HCT116 (cell line): ENCODE results near the gene C7orf25. TPM values are rescaled to one million over a fixed set of nuclear protein-coding genes. Genes with fewer than 3 reads are reported as not detected.

Source experiments
- ATAC-seq: fragments of 200-7000 bp; cut with Tn5 transposase; 2 replicates; pipeline ENCODE4 v1.9.1; 2020; ENCODE audit warnings: mild to moderate bottlenecking, moderate library complexity
- BruUV-seq: library from RNA; stranded (reverse); fragments of 400-500 nt; replicated peaks from 2 replicates; lab custom pipeline; 2021; lab: Mats Ljungman, UMichigan
- CTCF ChIA-PET: fragments of 300-600 bp; sonication (Branson Sonifier 250); formaldehyde crosslinking; loops from one replicate; lab custom pipeline; 2021; ENCODE audit warnings: antibody characterized with exemption; lab: Charles Lee
- POLR2A ChIA-PET: fragments of 300-600, 350-600 bp; sonication (Branson Sonifier 250); formaldehyde crosslinking; loops from one replicate; lab custom pipeline; 2021; ENCODE audit warnings: antibody characterized with exemption; lab: Charles Lee
- RAD21 ChIA-PET, 2 experiments: fragments of 300-600 bp; sonication (Branson Sonifier 250); formaldehyde crosslinking; loops; one replicate each; lab custom pipeline; 2023; ENCODE audit warnings: low total read pairs in 2 of 2; ENCODE audit not compliant: uncharacterized antibody in 2 of 2, unreplicated experiment in 2 of 2, low non-redundant PET in 1 of 2; lab: Charles Lee
- DNase-seq: peaks from one replicate; pipeline ENCODE4 v3.0.0-alpha.2; 2010; ENCODE audit warnings: low read depth, low spot score
- H2AFZ ChIP-seq: fragments of 200-600 bp; shearing (Covaris generic), sonication (generic); 2 replicates; pipeline ENCODE4 v1.6.1; 2017; ENCODE audit warnings: low read depth, mixed run types, mixed read lengths, antibody characterized with exemption, low read length; ENCODE audit not compliant: poor library complexity, severe bottlenecking
- H3K27ac ChIP-seq: 2 replicates; pipeline ENCODE4 v1.5.1; 2012; ENCODE audit warnings: low read depth, low read length
- H3K27me3 ChIP-seq: fragments of 200-600 bp; sonication (generic); 2 replicates; pipeline ENCODE4 v1.6.1; 2016; ENCODE audit warnings: mixed run types, low read length, mixed read lengths; ENCODE audit not compliant: insufficient read depth
- H3K36me3 ChIP-seq, 2 experiments: fragments of 200-500 bp in 1 of 2; fragments of 200-600 bp in 1 of 2; sonication (Bioruptor generic) in 1 of 2; sonication (generic) in 1 of 2; 2 replicates each; pipeline versions ENCODE4 v1.5.1 to v1.6.1; 2014 to 2016; ENCODE audit warnings: low read length in 2 of 2, inconsistent platforms in 1 of 2, mixed read lengths in 1 of 2, mixed run types in 1 of 2; ENCODE audit not compliant: insufficient read depth in 2 of 2, control insufficient read depth in 1 of 2
- H3K4me1 ChIP-seq, 2 experiments: fragments of 200-600 bp in 1 of 2; sonication (generic) in 1 of 2; 2 replicates each; pipeline versions ENCODE4 v1.5.1 to v1.6.1; 2012 to 2017; ENCODE audit warnings: low read length in 2 of 2, inconsistent platforms in 1 of 2, mild to moderate bottlenecking in 1 of 2, mixed read lengths in 1 of 2, mixed run types in 1 of 2, moderate library complexity in 1 of 2; ENCODE audit not compliant: insufficient read depth in 2 of 2, control insufficient read depth in 1 of 2
- H3K4me2 ChIP-seq: fragments of 200-600 bp; sonication (generic); 2 replicates; pipeline ENCODE4 v1.6.1; 2017; ENCODE audit warnings: mixed run types, low read length, mixed read lengths
- H3K4me3 ChIP-seq, 2 experiments: fragments of 200-600 bp in 1 of 2; sonication (generic) in 1 of 2; replicated peaks in 1 of 2; 2 replicates each; pipeline ENCODE4 v1.5.1; 2011 to 2016; ENCODE audit warnings: low read length in 2 of 2, control low read depth in 1 of 2, low read depth in 1 of 2, mild to moderate bottlenecking in 1 of 2, mixed read lengths in 1 of 2, mixed run types in 1 of 2
- H3K79me2 ChIP-seq: fragments of 200-600 bp; sonication (generic); 2 replicates; pipeline ENCODE4 v1.6.1; 2017; ENCODE audit warnings: mild to moderate bottlenecking, mixed run types, low read length, moderate library complexity, mixed read lengths; ENCODE audit not compliant: insufficient read depth
- H3K9ac ChIP-seq: fragments of 200-600 bp; sonication (generic); 2 replicates; pipeline ENCODE4 v1.6.1; 2016; ENCODE audit warnings: low read length, mixed read lengths
- H3K9me2 ChIP-seq: fragments of 200-600 bp; sonication (generic), shearing (Covaris generic); 2 replicates; pipeline ENCODE4 v1.6.1; 2017; ENCODE audit warnings: mixed run types, mild to moderate bottlenecking, moderate library complexity; ENCODE audit not compliant: insufficient read depth
- H3K9me3 ChIP-seq, 2 experiments: fragments of 200-500 bp in 1 of 2; fragments of 200-600 bp in 1 of 2; sonication (Bioruptor generic) in 1 of 2; sonication (generic) in 1 of 2; 2 replicates each; pipeline ENCODE4 v1.6.1; 2014 to 2017; ENCODE audit warnings: low read length in 2 of 2, mixed read lengths in 2 of 2, inconsistent platforms in 1 of 2, low read depth in 1 of 2, mild to moderate bottlenecking in 1 of 2, mixed run types in 1 of 2, moderate library complexity in 1 of 2; ENCODE audit not compliant: control insufficient read depth in 1 of 2, insufficient read depth in 1 of 2
- H4K20me1 ChIP-seq: fragments of 200-600 bp; sonication (generic), shearing (Covaris generic); 2 replicates; pipeline ENCODE4 v1.6.1; 2017; ENCODE audit warnings: mixed run types, mild to moderate bottlenecking, moderate library complexity; ENCODE audit not compliant: insufficient read depth
- CBX3 ChIP-seq: IDR thresholded peaks from 2 replicates; pipeline ENCODE4 v1.6.1; 2012; ENCODE audit warnings: low read depth
- CEBPB ChIP-seq: IDR thresholded peaks from 2 replicates; pipeline ENCODE4 v1.6.1; 2012; ENCODE audit warnings: low read depth
- ELF1 ChIP-seq: IDR thresholded peaks from 2 replicates; pipeline ENCODE4 v1.6.1; 2012; ENCODE audit warnings: low read depth, borderline replicate concordance
- EZH2 ChIP-seq: fragments of 200-600 bp; sonication (generic); IDR thresholded peaks from 2 replicates; pipeline ENCODE4 v1.6.1; 2017; ENCODE audit warnings: antibody characterized with exemption, mixed run types
- EZH2phosphoT487 ChIP-seq: fragments of 200-600 bp; IDR thresholded peaks from 2 replicates; pipeline ENCODE4 v1.6.1; 2018; ENCODE audit warnings: antibody characterized with exemption, borderline replicate concordance
- JUND ChIP-seq: IDR thresholded peaks from 2 replicates; pipeline ENCODE4 v1.6.1; 2012
- POLR2A ChIP-seq: IDR thresholded peaks from 2 replicates; pipeline ENCODE4 v1.7.0; 2011; ENCODE audit warnings: borderline replicate concordance; ENCODE audit not compliant: insufficient read depth, insufficient read length; ENCODE audit errors: extremely low read depth
- POLR2AphosphoS5 ChIP-seq: IDR thresholded peaks from 2 replicates; pipeline ENCODE4 v1.6.1; 2011; ENCODE audit warnings: mild to moderate bottlenecking, low read depth, low read length, moderate library complexity
- RAD21 ChIP-seq: IDR thresholded peaks from 2 replicates; pipeline ENCODE4 v1.6.1; 2012; ENCODE audit warnings: low read depth, mild to moderate bottlenecking
- SIN3A ChIP-seq: IDR thresholded peaks from 2 replicates; pipeline ENCODE4 v1.6.1; 2012; ENCODE audit warnings: low read depth
- SP1 ChIP-seq: IDR thresholded peaks from 2 replicates; pipeline ENCODE4 v1.6.1; 2012; ENCODE audit warnings: low read depth
- TCF7L2 ChIP-seq: IDR thresholded peaks from 2 replicates; pipeline ENCODE4 v1.7.0; 2011; ENCODE audit warnings: borderline replicate concordance, inconsistent platforms; ENCODE audit not compliant: insufficient read depth, insufficient read length; ENCODE audit errors: extremely low read depth
- ZFX ChIP-seq: fragments of 450-650 bp; IDR thresholded peaks from 2 replicates; pipeline ENCODE4 v1.6.1; 2017
- ZNF274 ChIP-seq: fragments of 200-500 bp; sonication (Bioruptor generic); IDR thresholded peaks from 2 replicates; pipeline ENCODE4 v1.6.1; 2014; ENCODE audit warnings: mild to moderate bottlenecking, low read depth, low read length, inconsistent platforms
- intact Hi-C: fragments of 100-400 bp; cut with micrococcal nuclease; formaldehyde crosslinking; loops from 2 replicates; pipeline ENCODE4 v1.10.0; 2022
- total RNA-seq: library from RNA; stranded (reverse); gene quantifications from one replicate; pipeline ENCODE4 v1.2.1, GENCODE V29; 2021; ENCODE audit not compliant: unreplicated experiment
- TF ChIP-seq, protein P1 (sequence below): IDR thresholded peaks from 2 replicates; pipeline ENCODE4 v1.6.1; 2012
- TF ChIP-seq, protein P2 (sequence below): IDR thresholded peaks from 2 replicates; pipeline ENCODE4 v1.6.1; 2011; ENCODE audit warnings: mild to moderate bottlenecking, low read length, moderate library complexity; ENCODE audit not compliant: insufficient replicate concordance; ENCODE audit errors: extremely low read depth
- TF ChIP-seq, protein P3 (sequence below): IDR thresholded peaks from 2 replicates; pipeline ENCODE4 v1.6.1; 2012

Gene C7orf25
- total RNA-seq, 1 experiment from 2014 or later, result 5.3 TPM

DNA sequence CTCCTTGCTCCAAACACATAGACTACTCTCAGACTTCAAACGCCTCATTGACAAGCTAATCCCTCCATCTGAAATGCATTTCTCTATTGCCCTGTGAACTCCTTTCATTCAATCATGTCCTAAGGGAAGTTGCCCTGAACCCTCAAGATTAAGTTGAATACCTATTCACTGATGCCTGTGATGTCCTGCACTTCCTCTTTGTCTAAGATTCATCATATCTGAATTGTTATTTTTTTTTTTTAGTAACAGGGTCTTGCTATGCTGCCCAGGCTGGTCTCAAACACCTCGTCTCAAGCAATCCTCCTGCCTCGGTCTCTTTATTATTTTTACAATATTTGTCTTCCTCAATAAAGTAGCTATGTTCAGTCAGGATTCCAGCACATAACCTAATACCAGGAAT is 16.9 kb upstream of the C7orf25 start:
- Histone ChIP-seq H3K9me2 (no peaks in the 10 kb centered on the region), H3K9ac (no peak overlapping the region), H3K4me3 (no peak overlapping the region), H3K4me2 (no peak overlapping the region), H4K20me1 (peaks cover 9% of the 10 kb centered on the region; the same call in 1 of the 2 replicates), H3K27me3 (no peaks in the 10 kb centered on the region), H3K36me3 (peaks cover 23 to 34% of the 10 kb centered on the region in 2 experiments), H3K79me2 (peaks cover 98% of the 10 kb centered on the region), H3K9me3 (no peaks in the 10 kb centered on the region), H3K27ac (no peak overlapping the region)
- DNase-seq (no peak), ATAC-seq (no peak)
- TF ChIP-seq ELF1 (no peak), POLR2A (no peak)
- TF ChIP-seq, protein P1, sequence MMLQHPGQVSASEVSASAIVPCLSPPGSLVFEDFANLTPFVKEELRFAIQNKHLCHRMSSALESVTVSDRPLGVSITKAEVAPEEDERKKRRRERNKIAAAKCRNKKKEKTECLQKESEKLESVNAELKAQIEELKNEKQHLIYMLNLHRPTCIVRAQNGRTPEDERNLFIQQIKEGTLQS, result no peak
- TF ChIP-seq, all 23 proteins: peak for 0
- ChIA-PET RAD21 (no interaction called here), POLR2A (no interaction called here), CTCF (interaction anchor here (1.0 kb wide), 1 partner anchor 12 kb away, joined by 3 read pairs; no protein-coding TSS in a partner anchor)
- Histone ChIP-seq H3K4me1 (peaks cover 5 to 26% of the 10 kb centered on the region in 2 experiments; a peak in 2 of 4 replicates), H2AFZ (no peak overlapping the region)
- intact Hi-C loops, result no loop called here
- no TSS peak for BruUV-seq

DNA sequence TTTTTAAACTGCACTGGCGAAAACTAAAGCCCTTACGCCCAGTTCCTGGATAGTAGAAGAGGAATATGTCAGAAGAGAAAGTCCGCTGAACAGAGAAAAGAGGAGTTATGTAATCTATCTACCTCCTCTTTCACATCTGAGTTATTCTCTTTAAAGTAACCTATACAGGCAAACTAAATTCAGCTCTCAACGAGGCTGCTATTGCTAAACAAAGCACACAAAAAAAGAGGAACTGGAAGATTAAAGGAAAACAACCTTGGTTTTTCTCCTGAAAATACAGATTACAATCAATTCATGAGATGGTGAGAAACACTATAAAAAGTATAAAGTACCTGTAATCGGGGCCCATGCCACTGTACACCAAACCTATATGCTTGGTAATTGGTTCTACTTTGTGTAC is 14.3 kb upstream of the C7orf25 start:
- no peak overlapping the region for H2AFZ ChIP-seq
- peaks cover 47 to 57% of the 10 kb centered on the region in 2 experiments for H3K36me3 ChIP-seq
- intact Hi-C loops, result no loop called here
- H3K27ac ChIP-seq, result no peak overlapping the region
- DNase-seq (no peak), ATAC-seq (no peak)
- no peak overlapping the region for H3K4me2 ChIP-seq
- H4K20me1 ChIP-seq, result peaks cover 21% of the 10 kb centered on the region
- H3K4me1 ChIP-seq, result peaks cover 0 to 19% of the 10 kb centered on the region in 2 experiments; a peak in 1 of 4 replicates
- ChIA-PET RAD21 (no interaction called here), CTCF (no interaction called here), POLR2A (no interaction called here)
- H3K9me2 ChIP-seq, result no peaks in the 10 kb centered on the region
- peaks cover 93% of the 10 kb centered on the region for H3K79me2 ChIP-seq
- H3K27me3 ChIP-seq, result no peaks in the 10 kb centered on the region
- no peak overlapping the region for H3K4me3 ChIP-seq
- BruUV-seq, result no TSS peak
- H3K9ac ChIP-seq, result no peak overlapping the region
- H3K9me3 ChIP-seq, result no peaks in the 10 kb centered on the region
- TF ChIP-seq EZH2phosphoT487 (no peak), CEBPB (no peak), CBX3 (no peak), EZH2 (no peak), POLR2AphosphoS5 (no peak), ZFX (no peak), JUND (no peak), TCF7L2 (no peak), SP1 (no peak), ZNF274 (no peak), SIN3A (no peak), RAD21 (no peak)
- TF ChIP-seq, protein P2, sequence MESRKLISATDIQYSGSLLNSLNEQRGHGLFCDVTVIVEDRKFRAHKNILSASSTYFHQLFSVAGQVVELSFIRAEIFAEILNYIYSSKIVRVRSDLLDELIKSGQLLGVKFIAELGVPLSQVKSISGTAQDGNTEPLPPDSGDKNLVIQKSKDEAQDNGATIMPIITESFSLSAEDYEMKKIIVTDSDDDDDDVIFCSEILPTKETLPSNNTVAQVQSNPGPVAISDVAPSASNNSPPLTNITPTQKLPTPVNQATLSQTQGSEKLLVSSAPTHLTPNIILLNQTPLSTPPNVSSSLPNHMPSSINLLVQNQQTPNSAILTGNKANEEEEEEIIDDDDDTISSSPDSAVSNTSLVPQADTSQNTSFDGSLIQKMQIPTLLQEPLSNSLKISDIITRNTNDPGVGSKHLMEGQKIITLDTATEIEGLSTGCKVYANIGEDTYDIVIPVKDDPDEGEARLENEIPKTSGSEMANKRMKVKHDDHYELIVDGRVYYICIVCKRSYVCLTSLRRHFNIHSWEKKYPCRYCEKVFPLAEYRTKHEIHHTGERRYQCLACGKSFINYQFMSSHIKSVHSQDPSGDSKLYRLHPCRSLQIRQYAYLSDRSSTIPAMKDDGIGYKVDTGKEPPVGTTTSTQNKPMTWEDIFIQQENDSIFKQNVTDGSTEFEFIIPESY, result no peak
- TF ChIP-seq, protein P3, sequence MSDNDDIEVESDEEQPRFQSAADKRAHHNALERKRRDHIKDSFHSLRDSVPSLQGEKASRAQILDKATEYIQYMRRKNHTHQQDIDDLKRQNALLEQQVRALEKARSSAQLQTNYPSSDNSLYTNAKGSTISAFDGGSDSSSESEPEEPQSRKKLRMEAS, result no peak
- TF ChIP-seq, protein P1, result no peak
